ENCODE measurements around the gene LMO7. TPM values are rescaled to one million over a fixed set of nuclear protein-coding genes. Genes with fewer than 3 reads are reported as not detected.
"Not testable (repeated sequence)": the region's sequence is repeated elsewhere in the genome, so short reads cannot be mapped to it uniquely, and the experiment has no call there.

Gene LMO7
- total RNA-seq, 1 donor from 2014 or later: 447 TPM

- Histone ChIP-seq H3K36me3 (no peaks in the 10 kb centered on the region), H3K27me3 (ENCODE audit: low read depth) (no peaks in the 10 kb centered on the region), H3K27ac (no peak overlapping the region), H3K4me3 (no peak overlapping the region), H3K9me3 (no peaks in the 10 kb centered on the region), H3K4me1 (no peaks in the 10 kb centered on the region)
- DNase-seq (no peak), ATAC-seq (no peak)
- intact Hi-C loops (cut with DNase I): no loop called here
- TF ChIP-seq, protein P1, sequence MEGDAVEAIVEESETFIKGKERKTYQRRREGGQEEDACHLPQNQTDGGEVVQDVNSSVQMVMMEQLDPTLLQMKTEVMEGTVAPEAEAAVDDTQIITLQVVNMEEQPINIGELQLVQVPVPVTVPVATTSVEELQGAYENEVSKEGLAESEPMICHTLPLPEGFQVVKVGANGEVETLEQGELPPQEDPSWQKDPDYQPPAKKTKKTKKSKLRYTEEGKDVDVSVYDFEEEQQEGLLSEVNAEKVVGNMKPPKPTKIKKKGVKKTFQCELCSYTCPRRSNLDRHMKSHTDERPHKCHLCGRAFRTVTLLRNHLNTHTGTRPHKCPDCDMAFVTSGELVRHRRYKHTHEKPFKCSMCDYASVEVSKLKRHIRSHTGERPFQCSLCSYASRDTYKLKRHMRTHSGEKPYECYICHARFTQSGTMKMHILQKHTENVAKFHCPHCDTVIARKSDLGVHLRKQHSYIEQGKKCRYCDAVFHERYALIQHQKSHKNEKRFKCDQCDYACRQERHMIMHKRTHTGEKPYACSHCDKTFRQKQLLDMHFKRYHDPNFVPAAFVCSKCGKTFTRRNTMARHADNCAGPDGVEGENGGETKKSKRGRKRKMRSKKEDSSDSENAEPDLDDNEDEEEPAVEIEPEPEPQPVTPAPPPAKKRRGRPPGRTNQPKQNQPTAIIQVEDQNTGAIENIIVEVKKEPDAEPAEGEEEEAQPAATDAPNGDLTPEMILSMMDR (IDR thresholded peaks at IDR 0.05): no peak
Observed at GRCh38 chr13:75693227-75693626, 57.1 kb downstream of the LMO7 start.

DNA sequence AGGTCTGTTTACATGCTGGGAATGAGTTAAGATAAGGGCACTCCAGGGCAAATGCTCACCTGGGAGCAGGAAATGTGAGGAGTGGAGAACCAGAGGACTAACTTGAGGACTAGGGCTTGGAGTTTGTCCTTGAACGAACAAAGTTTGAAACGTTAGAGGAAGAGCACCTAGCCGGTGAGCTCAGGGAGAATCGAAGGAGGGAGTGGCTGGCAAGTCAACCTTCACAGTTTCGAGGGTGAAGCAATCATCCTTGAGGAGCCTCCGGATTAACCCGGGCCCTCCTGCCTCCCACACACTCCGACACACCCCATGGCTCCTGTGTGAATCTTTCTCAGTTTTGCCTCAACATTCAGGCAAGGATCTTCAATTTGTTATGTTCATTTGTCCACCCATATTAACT lies 58.6 kb downstream of the LMO7 start:
- TF ChIP-seq, protein P1 (IDR thresholded peaks at IDR 0.05): no peak
- H3K36me3 ChIP-seq: no peaks in the 10 kb centered on the region
- H3K27ac ChIP-seq: no peak overlapping the region
- no peak overlapping the region for H3K4me3 ChIP-seq
- H3K9me3 ChIP-seq: no peaks in the 10 kb centered on the region
- ATAC-seq: peak; percentile 74 to 83
- H3K4me1 ChIP-seq: no peaks in the 10 kb centered on the region
- no peaks in the 10 kb centered on the region for H3K27me3 ChIP-seq (ENCODE audit: low read depth)
- intact Hi-C loops (cut with DNase I): no loop called here
- DNase-seq: no peak

- H3K36me3 ChIP-seq; intact Hi-C loops (cut with DNase I); H3K9me3 ChIP-seq; H3K4me1 ChIP-seq; H3K4me3 ChIP-seq; H3K27ac ChIP-seq; H3K27me3 ChIP-seq (ENCODE audit: low read depth): not testable (repeated sequence)
- TF ChIP-seq, protein P1 (IDR thresholded peaks at IDR 0.05): peak; percentile 92
- ATAC-seq: peak; percentile 87
- peak; percentile 82 for DNase-seq
Observed at GRCh38 chr13:75695908-75696307, 59.8 kb downstream of the LMO7 start.

DNA sequence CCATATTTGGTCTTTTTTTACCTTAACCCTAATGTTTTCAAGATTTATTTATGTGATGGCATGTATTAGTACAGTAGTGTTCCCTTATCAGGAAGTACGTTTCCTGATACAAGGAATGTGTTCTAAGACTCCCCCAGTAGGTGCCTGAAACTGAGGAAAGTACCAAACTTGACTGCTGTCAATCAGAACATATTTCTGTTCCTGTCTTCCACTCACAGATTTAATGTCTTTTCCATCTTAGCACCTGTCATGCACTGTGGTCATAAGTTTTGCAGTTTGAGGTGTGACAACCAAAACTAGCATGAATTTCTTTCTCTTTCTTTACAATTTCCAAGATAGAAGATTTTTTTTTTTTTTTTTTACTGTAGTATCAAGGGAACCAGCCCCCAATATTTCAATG lies 62.9 kb downstream of the LMO7 start:
- Histone ChIP-seq H3K27me3 (ENCODE audit: low read depth) (no peaks in the 10 kb centered on the region), H3K9me3 (no peaks in the 10 kb centered on the region), H3K4me1 (peaks cover under 1% of the 10 kb centered on the region), H3K4me3 (no peak overlapping the region), H3K27ac (no peak overlapping the region), H3K36me3 (no peaks in the 10 kb centered on the region)
- DNase-seq: no peak
- intact Hi-C loops (cut with DNase I): no loop called here
- ATAC-seq: no peak
- TF ChIP-seq, protein P1 (IDR thresholded peaks at IDR 0.05): no peak

DNA sequence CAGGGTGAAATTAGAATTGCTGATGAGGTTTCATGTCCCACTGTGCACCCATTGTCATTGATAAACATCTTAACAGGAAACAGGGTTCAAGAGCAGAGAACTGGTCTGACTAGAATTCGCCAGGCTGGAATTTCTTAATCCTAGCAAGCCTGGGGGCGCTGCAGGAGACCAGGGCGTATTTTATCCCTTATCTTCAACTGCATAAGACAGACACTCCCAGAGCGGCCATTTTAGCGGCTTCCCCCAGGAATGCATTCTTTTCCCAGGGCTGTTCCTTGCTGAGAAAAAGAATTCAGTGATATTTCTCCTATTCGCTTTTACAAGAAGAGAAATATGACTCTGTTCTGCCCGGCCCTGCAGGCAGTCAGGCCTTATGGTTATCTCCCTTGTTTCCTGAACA lies 63.6 kb downstream of the LMO7 start:
- H3K36me3 ChIP-seq; DNase-seq; H3K4me3 ChIP-seq; ATAC-seq; intact Hi-C loops (cut with DNase I); H3K4me1 ChIP-seq; H3K9me3 ChIP-seq; H3K27ac ChIP-seq; H3K27me3 ChIP-seq (ENCODE audit: low read depth): not testable (repeated sequence)

DNA sequence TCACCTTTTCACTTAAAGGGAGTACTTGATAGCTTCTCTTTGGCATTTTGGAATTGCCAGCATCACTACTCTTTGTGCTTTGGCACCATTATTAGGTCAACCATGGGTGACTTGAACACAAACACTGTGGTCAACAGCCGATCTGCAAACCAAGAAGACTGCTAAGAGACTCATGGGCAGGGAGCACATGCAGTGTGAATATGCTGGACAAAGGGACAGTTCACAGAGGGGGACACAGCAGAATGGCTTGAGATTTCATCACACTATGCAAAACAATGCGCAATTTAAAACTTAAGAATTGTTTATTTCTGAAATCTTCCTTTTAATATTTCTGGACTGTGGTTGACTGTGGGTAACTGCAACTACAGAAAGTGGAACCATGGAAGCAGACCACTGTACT lies 64.4 kb downstream of the LMO7 start:
- H3K27ac ChIP-seq: no peak overlapping the region
- TF ChIP-seq, protein P1 (IDR thresholded peaks at IDR 0.05): no peak
- no peak for ATAC-seq

More for the DNA sequence above, 64.4 kb downstream of the LMO7 start:
- Histone ChIP-seq H3K27me3 (ENCODE audit: low read depth) (no peaks in the 10 kb centered on the region), H3K9me3 (no peaks in the 10 kb centered on the region), H3K4me3 (no peak overlapping the region), H3K4me1 (peaks cover 11% of the 10 kb centered on the region), H3K36me3 (no peaks in the 10 kb centered on the region)
- intact Hi-C loops (cut with DNase I): no loop called here
- no peak for DNase-seq

All from lower lobe of right lung (tissue), 2 donors.